ENCODE results near the gene ADCYAP1. TPM values are rescaled to one million over a fixed set of nuclear protein-coding genes. Genes with fewer than 3 reads are reported as not detected.
"Not testable (repeated sequence)": the region's sequence is repeated elsewhere in the genome, so short reads cannot be mapped to it uniquely, and the experiment has no call there.

ADCYAP1 gene
- 0.04 TPM in 1 of 2 replicates, not detected in the other for total RNA-seq
- not detected in 2 replicates for polyA plus RNA-seq

DNA sequence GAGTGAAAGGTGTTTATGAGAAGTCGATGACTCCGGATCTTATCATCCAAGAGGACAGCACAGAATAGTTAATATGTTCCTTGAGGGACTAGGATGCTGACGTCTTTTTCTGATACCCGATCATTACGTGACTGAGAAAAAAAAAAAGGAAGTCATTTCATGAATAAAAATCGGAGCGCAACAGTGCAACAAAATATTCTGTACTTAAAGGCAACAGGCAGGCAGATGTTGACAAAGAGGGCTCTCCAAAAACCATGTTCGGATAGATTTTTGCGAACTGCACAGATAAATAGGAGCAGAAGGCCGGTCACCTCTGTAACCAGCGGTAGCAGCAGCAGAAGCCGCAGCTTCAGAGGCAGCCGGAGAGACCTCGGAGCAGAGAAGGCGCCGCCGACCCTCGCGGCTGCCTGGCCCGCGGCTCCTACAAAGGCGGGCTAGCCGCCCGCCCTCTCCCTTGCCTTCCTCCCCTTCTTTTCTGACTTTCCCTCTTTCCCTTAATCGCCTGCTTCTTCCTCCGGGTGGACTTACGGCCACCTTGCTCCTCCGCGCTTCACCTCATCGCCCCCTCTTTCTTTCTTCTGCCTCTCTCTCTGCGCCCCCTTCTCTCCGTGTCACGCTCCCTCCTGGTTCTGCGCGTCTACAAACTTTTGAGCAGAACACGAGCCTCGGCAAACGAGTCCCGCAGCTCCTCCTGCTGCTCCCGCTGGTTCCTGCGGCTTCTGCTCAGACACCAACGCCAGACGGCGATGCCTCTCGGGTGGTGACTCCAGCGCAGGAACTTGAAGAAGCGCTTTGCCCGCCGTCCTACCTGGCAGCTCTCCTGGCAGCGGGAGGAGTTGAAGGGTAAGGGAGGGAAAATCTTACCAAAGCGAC lies at the start of gene ADCYAP1:
TSS of gene ADCYAP1 (plus strand) at position 654 of the 873 bp plus-strand sequence. CDS start 516 bp downstream, outside the sequence.
- H3K4me3 ChIP-seq, result no peak within 1 kb of the TSS

DNA sequence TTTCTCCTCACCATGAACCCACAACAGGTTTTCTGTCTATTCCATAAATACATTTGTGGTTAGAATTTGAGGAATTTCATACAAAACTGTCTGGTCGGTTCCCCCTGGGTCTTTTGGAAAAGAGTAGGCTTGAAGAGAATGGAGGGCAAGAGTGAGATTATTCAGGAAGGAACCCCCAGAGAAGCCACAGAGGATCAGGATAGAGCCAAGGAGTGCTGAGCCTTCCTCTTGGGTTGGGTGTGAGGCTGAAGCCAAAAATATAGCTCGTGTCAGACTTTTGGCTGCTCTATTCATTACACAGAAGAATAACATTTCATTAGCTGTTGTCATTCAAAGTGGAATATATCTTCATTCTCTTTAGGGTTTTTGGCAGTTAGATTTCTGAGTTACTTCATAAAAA lies 46.7 kb upstream of the ADCYAP1 start:
- TF ChIP-seq, protein P1, sequence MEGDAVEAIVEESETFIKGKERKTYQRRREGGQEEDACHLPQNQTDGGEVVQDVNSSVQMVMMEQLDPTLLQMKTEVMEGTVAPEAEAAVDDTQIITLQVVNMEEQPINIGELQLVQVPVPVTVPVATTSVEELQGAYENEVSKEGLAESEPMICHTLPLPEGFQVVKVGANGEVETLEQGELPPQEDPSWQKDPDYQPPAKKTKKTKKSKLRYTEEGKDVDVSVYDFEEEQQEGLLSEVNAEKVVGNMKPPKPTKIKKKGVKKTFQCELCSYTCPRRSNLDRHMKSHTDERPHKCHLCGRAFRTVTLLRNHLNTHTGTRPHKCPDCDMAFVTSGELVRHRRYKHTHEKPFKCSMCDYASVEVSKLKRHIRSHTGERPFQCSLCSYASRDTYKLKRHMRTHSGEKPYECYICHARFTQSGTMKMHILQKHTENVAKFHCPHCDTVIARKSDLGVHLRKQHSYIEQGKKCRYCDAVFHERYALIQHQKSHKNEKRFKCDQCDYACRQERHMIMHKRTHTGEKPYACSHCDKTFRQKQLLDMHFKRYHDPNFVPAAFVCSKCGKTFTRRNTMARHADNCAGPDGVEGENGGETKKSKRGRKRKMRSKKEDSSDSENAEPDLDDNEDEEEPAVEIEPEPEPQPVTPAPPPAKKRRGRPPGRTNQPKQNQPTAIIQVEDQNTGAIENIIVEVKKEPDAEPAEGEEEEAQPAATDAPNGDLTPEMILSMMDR (IDR thresholded peaks at IDR 0.05; ENCODE audit: low read depth, low read length), result no peak
- no peak for DNase-seq (ENCODE audit: low read depth in 1 of 2, low spot score in 1 of 2)
- H3K4me1 ChIP-seq (ENCODE audit: low read depth), result no peaks in the 10 kb centered on the region
- H3K36me3 ChIP-seq, result no peaks in the 10 kb centered on the region
- H3K27me3 ChIP-seq, result no peaks in the 10 kb centered on the region
- H3K9me3 ChIP-seq (ENCODE audit: low read depth), result no peaks in the 10 kb centered on the region
- no peak overlapping the region for H3K4me3 ChIP-seq
- no peak overlapping the region for H3K27ac ChIP-seq

More for the DNA sequence above, at the start of gene ADCYAP1:
- no peak within 1 kb of the TSS for H3K27ac ChIP-seq
- peaks cover 6% of the 10 kb centered on the region for H3K4me1 ChIP-seq (ENCODE audit: low read depth)
- H3K36me3 ChIP-seq, result no peaks in the 10 kb centered on the region
- TF ChIP-seq, protein P1 (IDR thresholded peaks at IDR 0.05; ENCODE audit: low read depth, low read length), result peak; percentile 18
- H3K27me3 ChIP-seq, result peaks cover 98% of the 10 kb centered on the region
- DNase-seq (ENCODE audit: low read depth in 1 of 2, low spot score in 1 of 2), result no peak
- H3K9me3 ChIP-seq (ENCODE audit: low read depth), result no peaks in the 10 kb centered on the region

DNA sequence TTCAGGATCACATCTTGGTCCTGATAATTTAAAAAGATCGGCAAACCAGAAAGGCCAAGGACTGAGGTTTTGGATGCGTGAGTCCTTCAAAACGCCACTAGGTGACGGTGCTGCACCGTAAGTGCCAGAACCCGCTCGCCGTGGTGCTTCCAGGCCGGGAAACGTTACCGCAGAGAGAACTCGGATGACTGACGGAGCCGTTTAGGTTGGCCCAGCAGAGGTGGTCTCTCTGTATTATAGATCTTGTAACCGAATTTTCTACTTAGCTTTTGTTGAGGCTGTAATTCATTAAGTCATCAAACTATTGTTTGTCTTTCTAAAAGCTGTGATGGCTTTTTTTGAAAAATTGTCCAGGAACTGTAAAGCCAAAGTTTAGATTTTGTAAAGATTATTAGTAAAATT lies 39.8 kb upstream of the ADCYAP1 start:
- DNase-seq (ENCODE audit: low read depth in 1 of 2, low spot score in 1 of 2), result peak; percentile 82 to 87

DNA sequence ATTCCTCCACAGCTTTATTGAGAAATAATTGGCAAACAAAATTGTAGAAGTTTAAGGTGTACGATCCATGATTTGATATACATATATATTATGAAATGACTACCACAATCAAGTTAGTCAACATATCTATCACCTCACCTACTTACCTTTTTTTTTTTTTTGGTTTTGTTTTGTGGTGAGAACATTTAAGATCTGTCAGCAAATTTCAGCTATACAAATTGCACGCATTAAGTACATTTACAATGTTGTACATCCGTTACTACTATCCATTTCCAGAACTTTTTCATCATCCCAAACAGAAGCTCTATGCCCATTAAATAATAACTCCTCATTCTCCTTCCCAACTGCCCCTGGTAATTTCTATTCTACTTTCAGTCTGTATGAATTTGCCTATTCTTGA lies 37.4 kb upstream of the ADCYAP1 start:
- Histone ChIP-seq H3K4me1 (ENCODE audit: low read depth) (no peaks in the 10 kb centered on the region), H3K36me3 (no peaks in the 10 kb centered on the region), H3K27ac (no peak overlapping the region), H3K4me3 (no peak overlapping the region), H3K9me3 (ENCODE audit: low read depth) (no peaks in the 10 kb centered on the region), H3K27me3 (peaks cover 15% of the 10 kb centered on the region)
- TF ChIP-seq, protein P1 (IDR thresholded peaks at IDR 0.05; ENCODE audit: low read depth, low read length), result no peak
- no peak for DNase-seq (ENCODE audit: low read depth in 1 of 2, low spot score in 1 of 2)

More for the DNA sequence above, 39.8 kb upstream of the ADCYAP1 start:
- Histone ChIP-seq H3K4me3 (no peak overlapping the region), H3K9me3 (ENCODE audit: low read depth) (no peaks in the 10 kb centered on the region), H3K36me3 (no peaks in the 10 kb centered on the region), H3K4me1 (ENCODE audit: low read depth) (no peaks in the 10 kb centered on the region), H3K27ac (no peak overlapping the region), H3K27me3 (peaks cover 15% of the 10 kb centered on the region)
- TF ChIP-seq, protein P1 (IDR thresholded peaks at IDR 0.05; ENCODE audit: low read depth, low read length), result peak; percentile 99

DNA sequence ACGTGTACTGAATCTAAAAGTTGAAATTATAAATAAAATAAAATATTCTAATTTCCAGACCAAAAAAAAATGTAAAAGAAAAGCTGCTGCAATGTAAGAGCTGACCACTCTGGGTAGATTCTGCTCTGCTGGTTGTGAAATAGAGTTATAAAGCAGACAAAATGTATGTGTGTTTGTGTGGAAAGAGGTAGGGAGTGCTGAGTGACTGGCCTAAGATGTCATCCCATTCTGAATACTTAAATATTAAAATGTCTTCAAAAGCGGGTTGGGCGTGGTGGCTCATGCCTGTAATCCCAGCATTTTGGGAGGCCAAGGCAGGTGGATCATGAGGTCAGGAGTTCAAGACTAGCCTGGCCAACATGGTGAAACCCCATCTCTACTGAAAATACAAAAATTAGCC lies 31.2 kb upstream of the ADCYAP1 start:
- H3K4me1 ChIP-seq (ENCODE audit: low read depth); H3K4me3 ChIP-seq; H3K36me3 ChIP-seq; H3K27ac ChIP-seq; H3K9me3 ChIP-seq (ENCODE audit: low read depth); DNase-seq (ENCODE audit: low read depth in 1 of 2, low spot score in 1 of 2); H3K27me3 ChIP-seq: not testable (repeated sequence)

DNA sequence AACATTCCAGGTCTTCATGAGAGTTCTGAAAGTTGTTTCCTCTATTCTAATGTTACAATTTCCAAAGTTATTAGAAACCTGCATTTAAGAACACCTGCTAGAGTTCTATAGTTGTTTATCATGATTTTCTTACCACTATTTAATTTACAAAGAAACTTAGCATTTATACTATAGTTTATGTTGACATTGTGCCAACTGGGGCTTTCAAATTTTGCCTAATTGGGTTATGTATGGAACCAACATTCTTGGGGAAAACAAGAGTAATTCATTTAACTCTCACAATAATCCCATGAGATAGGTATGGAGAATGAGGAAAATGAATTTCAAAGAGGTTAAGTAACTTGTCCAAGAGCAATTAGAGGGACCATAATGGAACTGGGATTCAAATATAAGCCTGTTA lies 28.8 kb upstream of the ADCYAP1 start:
- no peak for DNase-seq (ENCODE audit: low read depth in 1 of 2, low spot score in 1 of 2)
- H3K27ac ChIP-seq, result no peak overlapping the region

More for the DNA sequence above, 28.8 kb upstream of the ADCYAP1 start:
- TF ChIP-seq, protein P1 (IDR thresholded peaks at IDR 0.05; ENCODE audit: low read depth, low read length), result no peak
- Histone ChIP-seq H3K4me3 (no peak overlapping the region), H3K36me3 (no peaks in the 10 kb centered on the region), H3K4me1 (ENCODE audit: low read depth) (no peaks in the 10 kb centered on the region), H3K9me3 (ENCODE audit: low read depth) (no peaks in the 10 kb centered on the region), H3K27me3 (no peaks in the 10 kb centered on the region)
